ENCODE results near the gene PRR16. TPM values are rescaled to one million over a fixed set of nuclear protein-coding genes. Genes with fewer than 3 reads are reported as not detected.

Gene PRR16
- total RNA-seq, 1 experiment from 2014 or later = not detected

- no peak for DNase-seq (ENCODE audit: low read depth, low spot score)
- H3K27me3 ChIP-seq (ENCODE audit: control insufficient read depth, insufficient read depth, low read length) = no peaks in the 10 kb centered on the region
- no TSS peak for BruUV-seq (replicated peaks)
- H3K27ac ChIP-seq (ENCODE audit: low read length) = no peak overlapping the region
- ATAC-seq = no peak
- no peak for TF ChIP-seq REST (IDR thresholded peaks at IDR 0.05; ENCODE audit: insufficient read depth in 1 of 2, low read depth in 2 of 2, low read length in 1 of 2)
- TF ChIP-seq SIN3A (IDR thresholded peaks at IDR 0.05; ENCODE audit: borderline replicate concordance, insufficient read depth, low read depth, low read length) = no peak
- no peak for TF ChIP-seq TCF7L2 (IDR thresholded peaks at IDR 0.05; ENCODE audit: low read depth, low read length)
- no peak for TF ChIP-seq POLR2AphosphoS5 (IDR thresholded peaks at IDR 0.05; ENCODE audit: low read depth, low read length)
- no peak for TF ChIP-seq CTCF (IDR thresholded peaks at IDR 0.05)
- in situ Hi-C loops (cut with HindIII; ENCODE audit: low pct_unique_long_range_greater_than_20kb, low sequenced_read_pairs) = no loop called here
- POLR2A ChIA-PET = no interaction called here
- CTCF ChIA-PET = no interaction called here
- no peak overlapping the region for H3K4me3 ChIP-seq (ENCODE audit: low read depth in 2 of 2, low read length in 2 of 2)
- intact Hi-C loops (cut with micrococcal nuclease; ENCODE audit: unreplicated experiment) = no loop called here
- H3K36me3 ChIP-seq (ENCODE audit: control insufficient read depth, insufficient read depth, low read length) = no peaks in the 10 kb centered on the region
- no peaks in the 10 kb centered on the region for H3K9me3 ChIP-seq (ENCODE audit: control insufficient read depth, insufficient read depth, low read depth, low read length)
- H3K4me1 ChIP-seq (ENCODE audit: control insufficient read depth, insufficient read depth, low read length) = no peaks in the 10 kb centered on the region
Observed at GRCh38 chr5:120690621-120691407, 226.7 kb downstream of the PRR16 start.

GRCh38 chr5:120692325-120692724, 228.2 kb downstream of the PRR16 start:
- no peak for TF ChIP-seq POLR2AphosphoS5 (IDR thresholded peaks at IDR 0.05; ENCODE audit: low read depth, low read length)
- no peak for TF ChIP-seq REST (IDR thresholded peaks at IDR 0.05; ENCODE audit: insufficient read depth in 1 of 2, low read depth in 2 of 2, low read length in 1 of 2)
- TF ChIP-seq CTCF (IDR thresholded peaks at IDR 0.05) = no peak
- no peak for TF ChIP-seq TCF7L2 (IDR thresholded peaks at IDR 0.05; ENCODE audit: low read depth, low read length)
- TF ChIP-seq SIN3A (IDR thresholded peaks at IDR 0.05; ENCODE audit: borderline replicate concordance, insufficient read depth, low read depth, low read length) = no peak
- H3K27me3 ChIP-seq (ENCODE audit: control insufficient read depth, insufficient read depth, low read length) = no peaks in the 10 kb centered on the region
- H3K4me3 ChIP-seq (ENCODE audit: low read depth in 2 of 2, low read length in 2 of 2) = no peak overlapping the region
- intact Hi-C loops (cut with micrococcal nuclease; ENCODE audit: unreplicated experiment) = no loop called here
- no peaks in the 10 kb centered on the region for H3K4me1 ChIP-seq (ENCODE audit: control insufficient read depth, insufficient read depth, low read length)
- H3K9me3 ChIP-seq (ENCODE audit: control insufficient read depth, insufficient read depth, low read depth, low read length) = no peaks in the 10 kb centered on the region
- DNase-seq (ENCODE audit: low read depth, low spot score) (no peak), ATAC-seq (no peak)
- no peaks in the 10 kb centered on the region for H3K36me3 ChIP-seq (ENCODE audit: control insufficient read depth, insufficient read depth, low read length)
- in situ Hi-C loops (cut with HindIII; ENCODE audit: low pct_unique_long_range_greater_than_20kb, low sequenced_read_pairs) = no loop called here
- ChIA-PET POLR2A (no interaction called here), CTCF (no interaction called here)
- BruUV-seq (replicated peaks) = no TSS peak
- no peak overlapping the region for H3K27ac ChIP-seq (ENCODE audit: low read length)

Measured in Panc1 (cell line).